ENCODE measurements around the gene CNTNAP2.

DNA sequence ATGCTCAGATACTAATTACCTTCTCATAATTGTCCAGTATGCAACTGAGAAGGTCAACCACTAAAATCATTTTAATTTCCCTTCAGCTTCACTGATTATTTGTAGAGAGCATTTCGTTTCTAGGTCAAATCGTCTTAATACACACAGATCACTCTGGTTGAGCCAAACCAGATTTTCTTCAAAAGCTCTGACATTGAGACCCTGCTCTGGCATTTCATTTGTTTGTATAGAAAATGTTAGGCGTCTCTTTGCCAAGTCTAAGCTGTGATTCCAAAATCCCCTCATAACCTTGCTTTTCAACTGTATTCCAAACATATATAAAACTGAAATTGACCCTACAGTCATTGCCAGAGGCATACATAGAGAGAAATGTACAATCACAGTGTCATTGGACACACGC is 520.0 kb downstream of the CNTNAP2 start:
- TF ChIP-seq, protein P1, sequence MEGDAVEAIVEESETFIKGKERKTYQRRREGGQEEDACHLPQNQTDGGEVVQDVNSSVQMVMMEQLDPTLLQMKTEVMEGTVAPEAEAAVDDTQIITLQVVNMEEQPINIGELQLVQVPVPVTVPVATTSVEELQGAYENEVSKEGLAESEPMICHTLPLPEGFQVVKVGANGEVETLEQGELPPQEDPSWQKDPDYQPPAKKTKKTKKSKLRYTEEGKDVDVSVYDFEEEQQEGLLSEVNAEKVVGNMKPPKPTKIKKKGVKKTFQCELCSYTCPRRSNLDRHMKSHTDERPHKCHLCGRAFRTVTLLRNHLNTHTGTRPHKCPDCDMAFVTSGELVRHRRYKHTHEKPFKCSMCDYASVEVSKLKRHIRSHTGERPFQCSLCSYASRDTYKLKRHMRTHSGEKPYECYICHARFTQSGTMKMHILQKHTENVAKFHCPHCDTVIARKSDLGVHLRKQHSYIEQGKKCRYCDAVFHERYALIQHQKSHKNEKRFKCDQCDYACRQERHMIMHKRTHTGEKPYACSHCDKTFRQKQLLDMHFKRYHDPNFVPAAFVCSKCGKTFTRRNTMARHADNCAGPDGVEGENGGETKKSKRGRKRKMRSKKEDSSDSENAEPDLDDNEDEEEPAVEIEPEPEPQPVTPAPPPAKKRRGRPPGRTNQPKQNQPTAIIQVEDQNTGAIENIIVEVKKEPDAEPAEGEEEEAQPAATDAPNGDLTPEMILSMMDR (IDR thresholded peaks at IDR 0.05; ENCODE audit: borderline replicate concordance, extremely low read depth, low read length, poor library complexity, severe bottlenecking) = no peak
- TF ChIP-seq EZH2 (IDR thresholded peaks at IDR 0.05; ENCODE audit: borderline replicate concordance, low read depth, low read length, severe bottlenecking) = no peak
